Upper lobe of right lung (tissue), 1 donor: Measurements from ENCODE around the gene GAREM2. TPM values are rescaled to one million over a fixed set of nuclear protein-coding genes. Genes with fewer than 3 reads are reported as not detected.
A peak's percentile ranks its signal among the peaks of the same experiment; 100 is the strongest.

Experiments
- ATAC-seq: fragments of 200-7000 bp; cut with Tn5 transposase; one replicate; pipeline ENCODE4 v1.9.1; 2020; ENCODE audit warnings: mild to moderate bottlenecking, moderate library complexity
- DNase-seq: peaks from one replicate; pipeline ENCODE4 v3.0.0-alpha.2; 2020
- H3K27ac ChIP-seq: fragments of 200-600 bp; one replicate; pipeline ENCODE4 v1.8.0; 2022
- H3K27me3 ChIP-seq: fragments of 200-600 bp; one replicate; pipeline ENCODE4 v1.8.0; 2022; ENCODE audit warnings: mild to moderate bottlenecking
- H3K36me3 ChIP-seq: fragments of 200-600 bp; one replicate; pipeline ENCODE4 v1.8.0; 2022
- H3K4me1 ChIP-seq: fragments of 200-600 bp; one replicate; pipeline ENCODE4 v1.8.0; 2022
- H3K4me3 ChIP-seq: fragments of 200-600 bp; one replicate; pipeline ENCODE4 v1.8.0; 2022; ENCODE audit warnings: mild to moderate bottlenecking
- H3K9me3 ChIP-seq: fragments of 200-600 bp; one replicate; pipeline ENCODE4 v1.8.0; 2022
- intact Hi-C: fragments of 100-400 bp; cut with DNase I; formaldehyde crosslinking; loops from one replicate; pipeline ENCODE4 v1.11.0; 2022
- total RNA-seq: library from RNA; stranded (reverse); fragmentation: NEBNext Ultra II Directional; extraction: Animal tissue kit (Norgen Biotek cat#: 25700); gene quantifications from one replicate; pipeline ENCODE4 v1.2.1, GENCODE V29; 2021
- TF ChIP-seq, protein P1 (sequence below): fragments of 200-600 bp; IDR thresholded peaks from one replicate; pipeline ENCODE4 v1.8.0; 2022; ENCODE audit warnings: antibody characterized with exemption
- donor health status: DM: no; HTN: yes; CAD: no; lungs with severe emphysema.

GAREM2 gene
- total RNA-seq, 1 donor from 2014 or later, result 1.9 TPM

DNA sequence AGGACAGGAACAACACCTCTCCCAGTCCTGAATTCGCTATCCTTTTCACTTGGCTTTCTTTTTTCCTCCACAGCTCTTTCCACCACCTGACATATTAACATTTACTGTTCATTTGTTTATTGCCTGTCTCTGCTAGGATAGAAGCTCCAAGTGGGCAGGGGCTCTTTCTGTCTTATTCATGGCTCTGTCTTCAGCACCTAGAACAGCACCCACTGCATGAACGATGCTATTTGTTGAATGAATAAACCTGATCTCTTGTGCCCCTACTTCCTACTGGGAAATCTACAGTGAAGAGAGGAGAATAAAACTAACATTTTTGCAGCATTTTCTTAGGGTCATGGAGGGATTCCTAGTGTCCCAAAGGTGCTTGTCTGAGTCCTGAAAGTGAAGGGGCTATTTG is 24.4 kb upstream of the GAREM2 start:
- DNase-seq (no peak), ATAC-seq (no peak)
- no peak overlapping the region for H3K4me3 ChIP-seq
- no peaks in the 10 kb centered on the region for H3K9me3 ChIP-seq
- no peaks in the 10 kb centered on the region for H3K27me3 ChIP-seq
- no peak overlapping the region for H3K27ac ChIP-seq
- intact Hi-C loops, result loop anchor here (10.0 kb wide), 1 partner anchor 194 kb away; no protein-coding TSS in a partner anchor
- TF ChIP-seq, protein P1, sequence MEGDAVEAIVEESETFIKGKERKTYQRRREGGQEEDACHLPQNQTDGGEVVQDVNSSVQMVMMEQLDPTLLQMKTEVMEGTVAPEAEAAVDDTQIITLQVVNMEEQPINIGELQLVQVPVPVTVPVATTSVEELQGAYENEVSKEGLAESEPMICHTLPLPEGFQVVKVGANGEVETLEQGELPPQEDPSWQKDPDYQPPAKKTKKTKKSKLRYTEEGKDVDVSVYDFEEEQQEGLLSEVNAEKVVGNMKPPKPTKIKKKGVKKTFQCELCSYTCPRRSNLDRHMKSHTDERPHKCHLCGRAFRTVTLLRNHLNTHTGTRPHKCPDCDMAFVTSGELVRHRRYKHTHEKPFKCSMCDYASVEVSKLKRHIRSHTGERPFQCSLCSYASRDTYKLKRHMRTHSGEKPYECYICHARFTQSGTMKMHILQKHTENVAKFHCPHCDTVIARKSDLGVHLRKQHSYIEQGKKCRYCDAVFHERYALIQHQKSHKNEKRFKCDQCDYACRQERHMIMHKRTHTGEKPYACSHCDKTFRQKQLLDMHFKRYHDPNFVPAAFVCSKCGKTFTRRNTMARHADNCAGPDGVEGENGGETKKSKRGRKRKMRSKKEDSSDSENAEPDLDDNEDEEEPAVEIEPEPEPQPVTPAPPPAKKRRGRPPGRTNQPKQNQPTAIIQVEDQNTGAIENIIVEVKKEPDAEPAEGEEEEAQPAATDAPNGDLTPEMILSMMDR, result no peak
- peaks cover 6% of the 10 kb centered on the region for H3K4me1 ChIP-seq
- no peaks in the 10 kb centered on the region for H3K36me3 ChIP-seq

DNA sequence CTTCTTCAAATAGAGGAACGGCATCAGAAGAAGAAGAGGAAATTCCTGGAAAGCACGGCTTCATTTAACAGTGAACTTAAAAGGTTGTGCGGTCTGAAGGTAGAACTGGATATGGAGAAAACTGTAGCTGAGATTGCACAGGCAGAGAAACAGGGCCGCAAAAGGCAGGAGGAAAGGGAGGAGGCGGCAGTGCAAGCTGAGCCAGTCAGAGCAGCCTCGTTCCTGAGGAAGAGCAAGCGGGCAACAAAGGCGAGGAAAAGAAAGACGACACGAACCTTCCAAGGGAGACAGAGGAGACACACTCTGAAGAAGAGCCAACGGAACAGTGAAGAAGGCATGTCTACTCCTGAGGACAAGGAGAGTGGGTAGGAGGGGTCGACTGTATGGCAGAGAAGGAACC is 22.6 kb upstream of the GAREM2 start:
- DNase-seq, result no peak
- TF ChIP-seq, protein P1, result no peak

DNA sequence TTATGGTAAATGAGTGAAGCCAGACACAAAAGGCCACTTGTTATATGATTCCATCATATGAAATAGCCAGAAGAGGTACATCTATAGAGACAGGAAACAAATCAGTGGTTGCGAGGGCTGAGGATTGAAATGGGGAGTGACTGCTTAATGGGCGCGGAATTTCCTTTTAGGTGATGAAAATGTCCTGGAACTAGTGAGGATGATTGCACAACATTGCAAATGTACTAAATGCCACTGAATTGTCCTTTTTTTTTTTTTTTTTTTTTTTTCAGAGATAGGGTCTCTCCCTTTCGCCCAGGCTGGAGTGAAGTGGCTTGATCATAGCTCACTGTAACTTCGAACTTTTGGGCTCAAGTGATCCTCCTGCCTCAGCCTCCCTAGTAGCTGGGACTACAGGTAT is 15.3 kb upstream of the GAREM2 start:
- no peaks in the 10 kb centered on the region for H3K4me1 ChIP-seq
- intact Hi-C loops, result no loop called here
- ATAC-seq (no peak), DNase-seq (no peak)
- H3K9me3 ChIP-seq, result no peaks in the 10 kb centered on the region
- no peak overlapping the region for H3K4me3 ChIP-seq
- no peaks in the 10 kb centered on the region for H3K27me3 ChIP-seq
- TF ChIP-seq, protein P1, result no peak
- H3K36me3 ChIP-seq, result no peaks in the 10 kb centered on the region
- no peak overlapping the region for H3K27ac ChIP-seq

More for the DNA sequence above, 22.6 kb upstream of the GAREM2 start:
- H3K36me3 ChIP-seq, result no peaks in the 10 kb centered on the region
- no peaks in the 10 kb centered on the region for H3K9me3 ChIP-seq
- ATAC-seq, result no peak
- H3K27me3 ChIP-seq, result no peaks in the 10 kb centered on the region
- H3K27ac ChIP-seq, result no peak overlapping the region
- no peak overlapping the region for H3K4me3 ChIP-seq
- intact Hi-C loops, result no loop called here
- no peaks in the 10 kb centered on the region for H3K4me1 ChIP-seq

DNA sequence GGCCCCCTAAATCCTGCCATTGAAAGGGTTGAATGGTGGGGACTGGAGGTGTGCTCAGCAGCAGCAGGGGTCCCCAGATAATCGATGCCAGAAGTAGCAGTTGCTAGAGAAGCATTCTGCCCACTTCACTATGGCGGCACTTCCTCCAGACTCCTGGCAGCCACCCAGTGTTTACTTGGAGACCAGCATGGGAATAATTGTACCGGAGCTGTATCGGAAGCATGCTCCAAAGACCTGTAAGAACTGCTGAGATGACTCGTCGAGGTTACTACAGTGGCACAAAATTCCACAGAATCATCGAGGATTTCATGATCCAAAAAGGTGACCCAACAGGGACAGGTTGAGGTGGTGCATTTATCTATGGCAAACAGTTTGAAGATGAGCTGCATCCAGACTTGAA is 11.0 kb upstream of the GAREM2 start:
- intact Hi-C loops, result no loop called here

DNA sequence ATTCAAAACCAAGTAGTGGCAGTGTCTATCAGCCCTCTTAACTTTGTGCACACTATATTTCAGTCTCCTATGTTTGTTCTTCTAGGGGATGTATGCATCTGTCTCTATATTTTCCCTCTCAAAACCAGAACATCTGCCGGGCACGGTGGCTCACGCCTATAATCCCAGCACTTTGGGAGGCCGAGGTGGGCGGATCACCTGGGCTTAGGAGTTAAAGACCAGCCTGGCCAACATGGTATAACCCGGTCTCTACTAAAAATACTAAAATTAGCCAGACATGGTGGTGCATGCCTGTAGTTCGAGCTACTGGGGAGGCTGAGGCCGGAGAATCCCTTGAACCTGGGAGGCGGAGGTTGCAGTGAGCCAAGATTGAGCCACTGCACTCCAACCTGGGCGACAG is 9.9 kb upstream of the GAREM2 start:
- Histone ChIP-seq H3K4me3 (no peak overlapping the region), H3K9me3 (no peaks in the 10 kb centered on the region), H3K27me3 (no peaks in the 10 kb centered on the region), H3K36me3 (no peaks in the 10 kb centered on the region), H3K4me1 (no peaks in the 10 kb centered on the region), H3K27ac (no peak overlapping the region)
- intact Hi-C loops, result no loop called here
- ATAC-seq, result no peak
- DNase-seq, result peak; percentile 23
- TF ChIP-seq, protein P1, result no peak

More for the DNA sequence above, 11.0 kb upstream of the GAREM2 start:
- Histone ChIP-seq H3K36me3 (no peaks in the 10 kb centered on the region), H3K9me3 (no peaks in the 10 kb centered on the region), H3K4me3 (no peak overlapping the region), H3K27ac (no peak overlapping the region), H3K27me3 (no peaks in the 10 kb centered on the region), H3K4me1 (no peaks in the 10 kb centered on the region)
- ATAC-seq (no peak), DNase-seq (peak; percentile 26)
- TF ChIP-seq, protein P1, result no peak

DNA sequence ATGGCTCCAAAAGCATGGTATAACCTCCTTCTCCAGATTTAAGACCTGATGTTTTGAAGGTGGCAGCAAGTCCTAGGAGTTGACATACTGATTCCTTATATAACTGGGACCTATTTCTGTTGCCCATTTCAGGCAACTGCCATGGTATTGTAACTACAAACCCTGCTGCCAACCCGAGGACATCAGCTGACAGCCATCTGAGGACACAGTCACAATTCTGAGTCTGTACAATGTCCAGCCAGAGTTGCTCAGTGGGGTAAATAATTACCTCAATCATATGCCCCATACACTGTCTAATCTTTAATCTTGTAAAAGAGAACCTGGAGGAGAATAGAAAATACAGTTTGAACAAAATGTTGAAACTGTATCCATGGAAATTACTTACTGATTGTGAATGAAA is 8.7 kb upstream of the GAREM2 start:
- intact Hi-C loops, result no loop called here
- Histone ChIP-seq H3K36me3 (no peaks in the 10 kb centered on the region), H3K9me3 (no peaks in the 10 kb centered on the region), H3K4me1 (no peaks in the 10 kb centered on the region), H3K27me3 (no peaks in the 10 kb centered on the region), H3K27ac (no peak overlapping the region), H3K4me3 (no peak overlapping the region)
- TF ChIP-seq, protein P1, result no peak
- ATAC-seq (no peak), DNase-seq (no peak)
